GM12878 (cell line): ENCODE results near the gene METTL18. TPM values are rescaled to one million over a fixed set of nuclear protein-coding genes. Genes with fewer than 3 reads are reported as not detected.

Source experiments
- ATAC-seq: fragments of 200-7000 bp; cut with Tn5 transposase; 3 replicates; pipeline ENCODE4 v1.9.1; 2020; ENCODE audit warnings: mild to moderate bottlenecking, moderate library complexity
- BruUV-seq: library from RNA; stranded (reverse); fragments of 400-500 nt; replicated peaks from 2 replicates; lab custom pipeline; 2021; lab: Mats Ljungman, UMichigan
- CTCF ChIA-PET: fragments of 300-600 bp; sonication (Branson Sonifier 250); formaldehyde crosslinking; extraction: SDS; loops from one replicate; lab custom pipeline; 2021; ENCODE audit warnings: inconsistent platforms; lab: Yijun Ruan, JAX
- POLR2A ChIA-PET: fragments of 350-600 bp; formaldehyde crosslinking; extraction: SDS; loops from one replicate; lab custom pipeline; 2021; ENCODE audit warnings: inconsistent platforms; lab: Charles Lee
- RAD21 ChIA-PET: fragments of 300-600 bp; sonication (Branson Sonifier 250); formaldehyde crosslinking; loops from one replicate; lab custom pipeline; 2023; ENCODE audit warnings: antibody characterized with exemption; ENCODE audit not compliant: unreplicated experiment; lab: Charles Lee
- SMC1A ChIA-PET: fragments of 300-600 bp; sonication (Branson Sonifier 250); formaldehyde crosslinking; loops from one replicate; lab custom pipeline; 2023; ENCODE audit not compliant: unreplicated experiment, uncharacterized antibody; lab: Charles Lee
- DNase-seq: peaks from one replicate; pipeline ENCODE4 v3.0.0-alpha.2; 2011; ENCODE audit warnings: low read depth, low spot score
- FAIRE-seq: peaks from 3 replicates; lab custom pipeline; 2011; peaks lifted over from hg19 to GRCh38; lab: Jason Lieb, UNC
- H2AFZ ChIP-seq: 2 replicates; pipeline ENCODE4 v1.6.0; 2011; ENCODE audit warnings: low read depth, low read length, control low read depth; ENCODE audit not compliant: control insufficient read depth
- H3K27ac ChIP-seq: 2 replicates; pipeline ENCODE4 v1.5.1; 2011; ENCODE audit warnings: control low read depth; ENCODE audit not compliant: control insufficient read depth, insufficient read depth
- H3K27me3 ChIP-seq, 2 experiments: replicated peaks in 1 of 2; 2 replicates each; pipeline versions ENCODE4 v1.6.0 to v1.6.1; 2011; ENCODE audit warnings: low read length in 1 of 2; ENCODE audit not compliant: control insufficient read depth in 2 of 2, insufficient read depth in 2 of 2
- H3K36me3 ChIP-seq, 2 experiments: 2 replicates each; pipeline ENCODE4 v1.5.1; 2011; ENCODE audit warnings: low read length in 1 of 2; ENCODE audit not compliant: control insufficient read depth in 2 of 2, insufficient read depth in 2 of 2
- H3K4me1 ChIP-seq: 2 replicates; pipeline ENCODE4 v1.6.1; 2011; ENCODE audit warnings: mild to moderate bottlenecking, low read length, moderate library complexity, mixed read lengths; ENCODE audit not compliant: control insufficient read depth, insufficient read depth
- H3K4me2 ChIP-seq: 2 replicates; pipeline ENCODE4 v1.6.0; 2011; ENCODE audit warnings: control low read depth; ENCODE audit not compliant: control insufficient read depth, insufficient read depth
- H3K4me3 ChIP-seq: fragments of 200-600 bp; sonication (generic); 2 replicates; pipeline ENCODE4 v1.5.1; 2016
- H3K79me2 ChIP-seq: 2 replicates; pipeline ENCODE4 v1.6.0; 2011; ENCODE audit warnings: low read length; ENCODE audit not compliant: control insufficient read depth, insufficient read depth
- H3K9ac ChIP-seq: 2 replicates; pipeline ENCODE4 v1.8.0; 2011; ENCODE audit warnings: low read length, control low read depth, mixed read lengths; ENCODE audit not compliant: control insufficient read depth, insufficient read depth
- H3K9me3 ChIP-seq: replicated peaks from 3 replicates; pipeline ENCODE4 v1.5.1; 2011; ENCODE audit warnings: mild to moderate bottlenecking, low read length; ENCODE audit not compliant: control insufficient read depth, insufficient read depth
- H4K20me1 ChIP-seq: 2 replicates; pipeline ENCODE4 v1.6.0; 2011; ENCODE audit not compliant: control insufficient read depth, insufficient read depth
- CUX1 ChIP-seq: IDR thresholded peaks from 2 replicates; pipeline ENCODE4 v1.6.1; 2012; ENCODE audit warnings: improper control_type of control experiment, low read depth, low read length; ENCODE audit not compliant: insufficient replicate concordance
- PKNOX1 ChIP-seq: fragments of 450-650 bp; IDR thresholded peaks from 2 replicates; pipeline ENCODE4 v1.6.1; 2016; ENCODE audit warnings: mild to moderate bottlenecking
- ZNF384 ChIP-seq: IDR thresholded peaks from 2 replicates; pipeline ENCODE4 v1.6.1; 2012; ENCODE audit warnings: low read depth, mild to moderate bottlenecking, low read length, improper control_type of control experiment, borderline replicate concordance
- ZNF592 ChIP-seq: fragments of 450-650 bp; IDR thresholded peaks from 2 replicates; pipeline ENCODE4 v1.6.1; 2017; ENCODE audit warnings: mild to moderate bottlenecking, moderate library complexity
- ZNF687 ChIP-seq: fragments of 450-650 bp; IDR thresholded peaks from 2 replicates; pipeline ENCODE4 v1.6.1; 2017; ENCODE audit warnings: mild to moderate bottlenecking, moderate library complexity
- ZZZ3 ChIP-seq: IDR thresholded peaks from 2 replicates; pipeline ENCODE4 v1.6.1; 2011; ENCODE audit warnings: low read depth; ENCODE audit not compliant: control insufficient read depth, insufficient read length
- WGBS: methylation state at CpG from one replicate; pipeline ENCODE4 v1.1.6; 2016; ENCODE audit warnings: low lambda C conversion rate; ENCODE audit not compliant: insufficient replicate concordance, insufficient coverage; ENCODE audit errors: missing lambda C conversion rate; 5-methylcytosine and 5-hydroxymethylcytosine counted together
- in situ Hi-C: fragments of 300-500 bp; cut with MboI; formaldehyde crosslinking; loops from 9 replicates; pipeline ENCODE4 v1.14.3; 2018; ENCODE audit warnings: mixed read lengths
- intact Hi-C: fragments of 100-400 bp; cut with micrococcal nuclease; formaldehyde crosslinking; loops from one replicate; pipeline ENCODE4 v1.14.2; 2022; ENCODE audit not compliant: unreplicated experiment
- polyA plus RNA-seq, 11 experiments: library from polyadenylated mRNA; depleted of rRNA in 4 of 11; unstranded in 6 of 11; stranded (reverse) in 5 of 11; fragments of >200 nt; fragmentation: Nextera tagmentation in 4 of 11; fragmentation: Illumina TruSeq in 1 of 11; extraction: Ambion mirVana in 4 of 11; extraction: Trizol in 1 of 11; gene quantifications; 1 replicate in 1 of 11; 2 replicates in 10 of 11; pipeline versions ENCODE4 v1.2.1 to v1.2.3, GENCODE V29; 2011 to 2016; ENCODE audit warnings: inconsistent platforms in 2 of 11, missing spikeins in 2 of 11, low read depth in 1 of 11
- total RNA-seq, 4 experiments: library from RNA; depleted of rRNA in 3 of 4; stranded (reverse); fragments of >200 nt in 3 of 4; fragmentation: Illumina TruSeq in 1 of 4; extraction: Trizol in 1 of 4; gene quantifications; 2 replicates each; pipeline versions ENCODE4 v1.2.1 to v1.2.3, GENCODE V29; 2013 to 2021

METTL18 gene
- total and polyA plus RNA-seq, 10 of the 15 experiments (the other 5 are each of a cell fraction or from before 2014, with no cell fraction given) = 8.1 to 31.8 (median 12.8) TPM

DNA sequence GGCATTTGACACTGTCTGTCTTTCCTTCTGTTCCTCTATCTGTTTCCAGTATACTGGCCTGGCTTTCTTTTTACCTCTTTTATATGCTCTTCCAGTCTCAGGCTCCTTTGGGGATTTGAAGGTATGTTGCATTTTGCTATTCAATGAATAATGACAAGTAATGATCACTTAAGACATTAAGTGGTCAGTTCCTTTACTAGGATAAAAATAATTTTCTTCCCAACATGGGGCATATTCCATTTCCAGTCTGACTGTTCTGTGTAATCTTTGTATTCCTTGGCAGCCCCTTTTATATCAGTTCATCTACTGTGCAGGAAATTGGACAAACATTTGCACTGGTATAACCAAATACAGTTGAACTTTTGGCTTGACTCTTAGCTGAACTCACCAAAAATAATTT is 15.6 kb downstream of the METTL18 start (continued):
- no peak for TF ChIP-seq PKNOX1

- ATAC-seq = no peak
- H3K9ac ChIP-seq = no peak overlapping the region
- ChIA-PET POLR2A (no interaction called here), SMC1A (interaction anchor here (0.6 kb wide), 1 partner anchor 51 kb away, joined by 3 read pairs; no protein-coding TSS in a partner anchor), CTCF (interaction anchor here (1.3 kb wide), 1 partner anchor 33 kb away, joined by 3 read pairs; no protein-coding TSS in a partner anchor), RAD21 (no interaction called here)
- H2AFZ ChIP-seq = no peak overlapping the region
- intact Hi-C loops = no loop called here
- in situ Hi-C loops = no loop called here
- no peaks in the 10 kb centered on the region for H3K27me3 ChIP-seq
- H3K27ac ChIP-seq = no peak overlapping the region
- no peak overlapping the region for H3K4me3 ChIP-seq
- H4K20me1 ChIP-seq = no peaks in the 10 kb centered on the region
- BruUV-seq = no TSS peak
- no peak overlapping the region for H3K4me2 ChIP-seq
- H3K9me3 ChIP-seq = no peaks in the 10 kb centered on the region
- no peaks in the 10 kb centered on the region for H3K4me1 ChIP-seq
- 41% methylated on average over 3 of the region's 3 CpGs for WGBS
- H3K79me2 ChIP-seq = no peaks in the 10 kb centered on the region
- no peak for DNase-seq
- no peaks in the 10 kb centered on the region for H3K36me3 ChIP-seq
- FAIRE-seq = no peak
- TF ChIP-seq ZZZ3 = no peak
- TF ChIP-seq CUX1 = no peak
- no peak for TF ChIP-seq ZNF592
- TF ChIP-seq ZNF687 = no peak
- TF ChIP-seq ZNF384 = no peak
Measured at GRCh38 chr1:169776440-169776839, 18.3 kb downstream of the METTL18 start.
